K562 (cell line): ENCODE results near the gene CFAP52. TPM values are rescaled to one million over a fixed set of nuclear protein-coding genes. Genes with fewer than 3 reads are reported as not detected.

Source experiments
- ATAC-seq: fragments of 200-7000 bp; cut with Tn5 transposase; 3 replicates; pipeline ENCODE4 v1.9.1; 2020; ENCODE audit warnings: moderate library complexity
- BruUV-seq: library from RNA; stranded (reverse); fragments of 400-500 nt; replicated peaks from 2 replicates; lab custom pipeline; 2021; lab: Mats Ljungman, UMichigan
- CTCF ChIA-PET: fragments of 300-600 bp; formaldehyde crosslinking; extraction: SDS; loops from one replicate; lab custom pipeline; 2021; ENCODE audit warnings: low intra/inter-chr PET ratio; lab: Yijun Ruan, JAX
- POLR2A ChIA-PET: fragments of 300-600, 350-650 bp; sonication (Branson Sonifier 250); formaldehyde crosslinking; extraction: SDS; loops from one replicate; lab custom pipeline; 2021; ENCODE audit warnings: antibody characterized with exemption, inconsistent platforms; lab: Yijun Ruan, JAX
- DNase-seq, 4 experiments: peaks; one replicate each; pipeline versions ENCODE4 v3.0.0 to v3.0.0-alpha.2; 2011 to 2018; ENCODE audit warnings: low spot score in 3 of 4, mixed read lengths in 3 of 4; ENCODE audit errors: extremely low read depth in 1 of 4
- FAIRE-seq: peaks from 2 replicates; lab custom pipeline; 2011; peaks lifted over from hg19 to GRCh38; lab: Jason Lieb, UNC
- H2AFZ ChIP-seq: 2 replicates; pipeline ENCODE4 v1.6.0; 2011; ENCODE audit warnings: low read depth, low read length, control low read depth, inconsistent platforms
- H3K27ac ChIP-seq: fragments of 200-600 bp; 3 replicates; pipeline ENCODE4 v1.8.0; 2011; ENCODE audit warnings: low read depth, mild to moderate bottlenecking, control low read depth, inconsistent platforms, low read length, moderate library complexity, mixed read lengths; ENCODE audit errors: extremely low read depth
- H3K27me3 ChIP-seq, 2 experiments: fragments of 300-600 bp in 1 of 2; 2 replicates in 1 of 2; 3 replicates in 1 of 2; pipeline versions ENCODE4 v1.6.0 to v1.8.0; 2011; ENCODE audit warnings: inconsistent platforms in 2 of 2, low read length in 2 of 2, mild to moderate bottlenecking in 1 of 2, mixed read lengths in 1 of 2, moderate library complexity in 1 of 2; ENCODE audit not compliant: control insufficient read depth in 2 of 2, insufficient read depth in 2 of 2
- H3K36me3 ChIP-seq: fragments of 300-600 bp; 3 replicates; pipeline ENCODE4 v1.8.0; 2011; ENCODE audit warnings: mild to moderate bottlenecking, low read length, inconsistent platforms; ENCODE audit not compliant: control insufficient read depth, insufficient read depth
- H3K4me1 ChIP-seq, 2 experiments: fragments of 200-600 bp in 1 of 2; replicated peaks in 1 of 2; 2 replicates in 1 of 2; 3 replicates in 1 of 2; pipeline versions ENCODE4 v1.5.1 to v1.8.0; 2011; ENCODE audit warnings: inconsistent platforms in 2 of 2, low read length in 2 of 2, mild to moderate bottlenecking in 1 of 2, mixed read lengths in 1 of 2, moderate library complexity in 1 of 2; ENCODE audit not compliant: control insufficient read depth in 2 of 2, insufficient read depth in 2 of 2
- H3K4me2 ChIP-seq: 2 replicates; pipeline ENCODE4 v1.6.1; 2011; ENCODE audit warnings: low read length, control low read depth, inconsistent platforms, mixed read lengths; ENCODE audit not compliant: insufficient read depth
- H3K4me3 ChIP-seq: fragments of 200-600 bp; sonication (generic), shearing (Covaris generic); 2 replicates; pipeline ENCODE4 v1.5.1; 2016; ENCODE audit warnings: control low read depth, inconsistent platforms
- H3K79me2 ChIP-seq: fragments of 200-600 bp; 3 replicates; pipeline ENCODE4 v1.8.0; 2011; ENCODE audit warnings: low read length, inconsistent platforms; ENCODE audit not compliant: control insufficient read depth, insufficient read depth
- H3K9ac ChIP-seq, 2 experiments: 2 replicates each; pipeline versions ENCODE4 v1.6.0 to v1.6.1; 2011; ENCODE audit warnings: low read depth in 2 of 2, low read length in 2 of 2, control low read depth in 1 of 2, inconsistent platforms in 1 of 2, mild to moderate bottlenecking in 1 of 2, mixed read lengths in 1 of 2; ENCODE audit not compliant: insufficient read depth in 1 of 2
- H3K9me1 ChIP-seq: one replicate; pipeline ENCODE4 v1.6.0; 2011; ENCODE audit warnings: inconsistent platforms, mild to moderate bottlenecking, low read length, moderate library complexity; ENCODE audit not compliant: control insufficient read depth, insufficient read depth
- H3K9me3 ChIP-seq: replicated peaks from 2 replicates; pipeline ENCODE4 v1.5.1; 2011; ENCODE audit warnings: low read depth, low read length, inconsistent platforms; ENCODE audit not compliant: control insufficient read depth, insufficient read depth
- H4K20me1 ChIP-seq: replicated peaks from 2 replicates; pipeline ENCODE4 v1.6.1; 2011; ENCODE audit warnings: low read length, inconsistent platforms, mixed read lengths; ENCODE audit not compliant: control insufficient read depth, insufficient read depth
- C11orf30 ChIP-seq: fragments of 450-650 bp; IDR thresholded peaks from 2 replicates; pipeline ENCODE4 v1.6.1; 2016; ENCODE audit warnings: low read depth, mild to moderate bottlenecking
- EP300 ChIP-seq: IDR thresholded peaks from 2 replicates; pipeline ENCODE4 v1.6.1; 2012; ENCODE audit warnings: low read length, improper control_type of control experiment
- FOXP1 ChIP-seq: sonication (generic); formaldehyde crosslinking; IDR thresholded peaks from 2 replicates; pipeline ENCODE4 v1.8.0; 2022; ENCODE audit warnings: mild to moderate bottlenecking, missing genetic modification reagents
- KAT7 ChIP-seq: sonication (generic); formaldehyde crosslinking; IDR thresholded peaks from 2 replicates; pipeline ENCODE4 v1.8.0; 2022; ENCODE audit warnings: missing genetic modification reagents, mild to moderate bottlenecking, borderline replicate concordance
- MTA3 ChIP-seq: fragments of 450-650 bp; formaldehyde crosslinking; IDR thresholded peaks from 2 replicates; pipeline ENCODE4 v1.6.1; 2017; ENCODE audit warnings: mild to moderate bottlenecking, borderline replicate concordance
- NFE2 ChIP-seq: IDR thresholded peaks from 2 replicates; pipeline ENCODE4 v1.6.1; 2014; ENCODE audit warnings: antibody characterized with exemption, low read depth
- PHF20 ChIP-seq: fragments of 450-650 bp; IDR thresholded peaks from 2 replicates; pipeline ENCODE4 v1.6.1; 2018; ENCODE audit not compliant: partially characterized antibody
- POLR2AphosphoS5 ChIP-seq: IDR thresholded peaks from 2 replicates; pipeline ENCODE4 v1.6.1; 2011; ENCODE audit warnings: mild to moderate bottlenecking, low read depth, low read length, moderate library complexity; ENCODE audit not compliant: control insufficient read depth, insufficient read depth
- SMAD4 ChIP-seq: fragments of 250-450 bp; sonication (Bioruptor Pico); conservative IDR thresholded peaks from 2 replicates; pipeline ENCODE4 v1.8.0; 2021; ENCODE audit warnings: inconsistent platforms, mild to moderate bottlenecking, moderate library complexity
- SNRNP70 ChIP-seq: fragments of 200-400 bp; formaldehyde crosslinking; optimal IDR thresholded peaks from 2 replicates; pipeline ENCODE3; 2017; ENCODE audit warnings: low read depth, low read length
- ZBTB34 ChIP-seq: fragments of 250-450 bp; sonication (Bioruptor Pico); IDR thresholded peaks from 2 replicates; pipeline ENCODE4 v1.8.0; 2021; ENCODE audit warnings: mild to moderate bottlenecking, moderate library complexity
- ZNF143 ChIP-seq: sonication (generic); formaldehyde crosslinking; IDR thresholded peaks from 2 replicates; pipeline ENCODE4 v1.9.0; 2022; ENCODE audit warnings: mild to moderate bottlenecking, missing genetic modification reagents
- ZNF311 ChIP-seq: fragments of 250-450 bp; sonication (Bioruptor Pico); IDR thresholded peaks from 2 replicates; pipeline ENCODE4 v1.4.0; 2020; ENCODE audit warnings: mild to moderate bottlenecking, moderate library complexity
- ZNF764 ChIP-seq: fragments of 250-450 bp; sonication (Bioruptor Pico); IDR thresholded peaks from 2 replicates; pipeline ENCODE4 v1.4.0; 2020; ENCODE audit warnings: low read depth, mild to moderate bottlenecking, moderate library complexity
- WGBS: fragments of 100-300 bp; shearing (Covaris generic); methylation state at CpG from one replicate; pipeline ENCODE4 v1.1.6; 2016; ENCODE audit warnings: low coverage, mixed read lengths; ENCODE audit not compliant: insufficient coverage; ENCODE audit errors: missing lambda C conversion rate; 5-methylcytosine and 5-hydroxymethylcytosine counted together
- in situ Hi-C: fragments of 300-500 bp; cut with MboI; formaldehyde crosslinking; loops from 4 replicates; pipeline ENCODE4 v1.15.0; 2018; ENCODE audit warnings: inconsistent platforms, mixed read lengths
- intact Hi-C: fragments of 100-400 bp; cut with micrococcal nuclease; formaldehyde crosslinking; loops from 2 replicates; pipeline ENCODE4 v1.14.2; 2022
- polyA plus RNA-seq, 8 experiments: library from polyadenylated mRNA; depleted of rRNA in 4 of 8; stranded (reverse) in 5 of 8; unstranded in 3 of 8; fragments of >200 nt; fragmentation: Nextera tagmentation in 2 of 8; fragmentation: Illumina TruSeq in 1 of 8; extraction: Ambion mirVana in 2 of 8; extraction: Trizol in 1 of 8; gene quantifications; 2 replicates each; pipeline versions ENCODE4 v1.2.1 to v1.2.3, GENCODE V29; 2011 to 2014; ENCODE audit warnings: inconsistent platforms in 1 of 8, missing spikeins in 1 of 8
- total RNA-seq, 7 experiments: library from RNA; depleted of rRNA in 6 of 7; stranded (reverse); fragments of >200 nt in 6 of 7; fragmentation: Illumina TruSeq in 2 of 7; extraction: Trizol in 2 of 7; gene quantifications; 2 replicates each; pipeline versions ENCODE4 v1.2.1 to v1.2.3, GENCODE V29; 2011 to 2021; ENCODE audit warnings: low replicate concordance in 1 of 7

The CFAP52 gene
- total and polyA plus RNA-seq, 9 of the 15 experiments (the other 6 are each of a cell fraction or from before 2014, with no cell fraction given) = not detected

- no TSS peak for BruUV-seq
- WGBS = 0% methylated on average over 7 of the region's 8 CpGs
- Histone ChIP-seq H3K79me2 (no peaks in the 10 kb centered on the region), H3K4me3 (no peak overlapping the region), H2AFZ (no peak overlapping the region)
- no peak for TF ChIP-seq C11orf30
- no peak for TF ChIP-seq PHF20
- no peak for TF ChIP-seq FOXP1 (CRISPR knock-in tag)
- no peak for TF ChIP-seq MTA3
- TF ChIP-seq EP300 = no peak
- TF ChIP-seq NFE2 = no peak
- TF ChIP-seq ZNF764 (CRISPR knock-in tag) = no peak
- no peak for TF ChIP-seq SNRNP70
- no peak for TF ChIP-seq ZBTB34 (CRISPR knock-in tag)
- TF ChIP-seq KAT7 (CRISPR knock-in tag) = no peak
- no peak for TF ChIP-seq POLR2AphosphoS5
- TF ChIP-seq SMAD4 (CRISPR knock-in tag) = no peak
- no peak for TF ChIP-seq ZNF311 (CRISPR knock-in tag)
- no peak for TF ChIP-seq ZNF143 (CRISPR knock-in tag)
- TF ChIP-seq, all 486 proteins: peak for 0
- Histone ChIP-seq H3K4me1 (no peaks in the 10 kb centered on the region), H3K9me1 (no peaks in the 10 kb centered on the region), H3K9me3 (no peaks in the 10 kb centered on the region), H4K20me1 (no peaks in the 10 kb centered on the region), H3K27me3 (no peaks in the 10 kb centered on the region; a peak in 1 of 5 replicates), H3K27ac (no peak overlapping the region), H3K9ac (no peak overlapping the region), H3K36me3 (no peaks in the 10 kb centered on the region), H3K4me2 (no peak overlapping the region)
- DNase-seq = no peak
- in situ Hi-C loops = no loop called here
- POLR2A ChIA-PET = no interaction called here
- CTCF ChIA-PET = no interaction called here
- intact Hi-C loops = no loop called here
- no peak for FAIRE-seq
- no peak for ATAC-seq
These were observed 94.2 kb downstream of the CFAP52 start for GRCh38 chr17:9670596-9670995.
